Activated B cell treated with CpG ODN at 0.5 μM for 24 hours (primary cell): ENCODE measurements around the gene RCSD1. TPM values are rescaled to one million over a fixed set of nuclear protein-coding genes. Genes with fewer than 3 reads are reported as not detected.

Source experiments
- ATAC-seq: fragments of 200-7000 bp; cut with Tn5 transposase; one replicate; pipeline ENCODE4 v1.10.0; 2021; ENCODE audit warnings: low read depth, mild to moderate bottlenecking, moderate library complexity
- CTCF ChIA-PET: fragments of 350-600 bp; sonication (Branson Sonifier 250); formaldehyde crosslinking; loops from one replicate; lab custom pipeline; 2021; ENCODE audit warnings: antibody characterized with exemption; lab: Charles Lee
- POLR2A ChIA-PET: fragments of 350-600 bp; sonication (Branson Sonifier 250); formaldehyde crosslinking; loops from one replicate; lab custom pipeline; 2021; ENCODE audit warnings: antibody characterized with exemption; lab: Charles Lee
- DNase-seq: peaks from one replicate; pipeline ENCODE4 v3.0.0; 2022
- H3K27ac Mint-ChIP-seq: one replicate; pipeline ENCODE4 v1.8.0; 2020; ENCODE audit warnings: mixed read lengths
- H3K27me3 Mint-ChIP-seq: one replicate; pipeline ENCODE4 v1.8.0; 2021; ENCODE audit warnings: mixed read lengths
- H3K36me3 Mint-ChIP-seq: one replicate; pipeline ENCODE4 v1.8.0; 2021; ENCODE audit warnings: low read depth, mixed read lengths
- H3K4me1 Mint-ChIP-seq: one replicate; pipeline ENCODE4 v1.8.0; 2021; ENCODE audit warnings: mixed read lengths
- H3K4me3 Mint-ChIP-seq: one replicate; pipeline ENCODE4 v1.8.0; 2020; ENCODE audit warnings: mild to moderate bottlenecking, mixed read lengths
- H3K9me3 Mint-ChIP-seq: one replicate; pipeline ENCODE4 v1.8.0; 2020; ENCODE audit warnings: mixed read lengths
- intact Hi-C: fragments of 100-400 bp; cut with micrococcal nuclease; formaldehyde crosslinking; loops from one replicate; pipeline ENCODE4 v1.15.1; 2024
- total RNA-seq: library from RNA; stranded (reverse); gene quantifications from 2 replicates; pipeline ENCODE4 v1.2.3, GENCODE V29; 2022
- TF ChIP-seq, protein P1 (sequence below): fragments of 200-600 bp; IDR thresholded peaks from one replicate; pipeline ENCODE4 v1.8.0; 2022; ENCODE audit warnings: antibody characterized with exemption, mild to moderate bottlenecking

RCSD1 gene
- total RNA-seq, 1 donor from 2014 or later = 185 TPM

- TF ChIP-seq, protein P1, sequence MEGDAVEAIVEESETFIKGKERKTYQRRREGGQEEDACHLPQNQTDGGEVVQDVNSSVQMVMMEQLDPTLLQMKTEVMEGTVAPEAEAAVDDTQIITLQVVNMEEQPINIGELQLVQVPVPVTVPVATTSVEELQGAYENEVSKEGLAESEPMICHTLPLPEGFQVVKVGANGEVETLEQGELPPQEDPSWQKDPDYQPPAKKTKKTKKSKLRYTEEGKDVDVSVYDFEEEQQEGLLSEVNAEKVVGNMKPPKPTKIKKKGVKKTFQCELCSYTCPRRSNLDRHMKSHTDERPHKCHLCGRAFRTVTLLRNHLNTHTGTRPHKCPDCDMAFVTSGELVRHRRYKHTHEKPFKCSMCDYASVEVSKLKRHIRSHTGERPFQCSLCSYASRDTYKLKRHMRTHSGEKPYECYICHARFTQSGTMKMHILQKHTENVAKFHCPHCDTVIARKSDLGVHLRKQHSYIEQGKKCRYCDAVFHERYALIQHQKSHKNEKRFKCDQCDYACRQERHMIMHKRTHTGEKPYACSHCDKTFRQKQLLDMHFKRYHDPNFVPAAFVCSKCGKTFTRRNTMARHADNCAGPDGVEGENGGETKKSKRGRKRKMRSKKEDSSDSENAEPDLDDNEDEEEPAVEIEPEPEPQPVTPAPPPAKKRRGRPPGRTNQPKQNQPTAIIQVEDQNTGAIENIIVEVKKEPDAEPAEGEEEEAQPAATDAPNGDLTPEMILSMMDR = no peak
- ChIA-PET POLR2A (interaction anchor here (1.2 to 4.6 kb wide), 4 partner anchors 14 to 48 kb away, joined by 4 to 58 read pairs (median 10); no protein-coding TSS in a partner anchor), CTCF (interaction anchor here (0.8 to 4.4 kb wide), 3 partner anchors 39 to 194 kb away, joined by 3 to 38 read pairs (median 4); no protein-coding TSS in a partner anchor)
- ATAC-seq (no peak), DNase-seq (no peak)
- Mint-ChIP-seq H3K4me1 (peaks cover 94% of the 10 kb centered on the region), H3K4me3 (peak overlapping the region; percentile 7), H3K27ac (peak overlapping the region; percentile 93), H3K9me3 (no peaks in the 10 kb centered on the region), H3K27me3 (no peaks in the 10 kb centered on the region), H3K36me3 (peaks cover 64% of the 10 kb centered on the region)
- intact Hi-C loops = no loop called here
Observed at GRCh38 chr1:167648252-167648849, 18.3 kb downstream of the RCSD1 start.

DNA sequence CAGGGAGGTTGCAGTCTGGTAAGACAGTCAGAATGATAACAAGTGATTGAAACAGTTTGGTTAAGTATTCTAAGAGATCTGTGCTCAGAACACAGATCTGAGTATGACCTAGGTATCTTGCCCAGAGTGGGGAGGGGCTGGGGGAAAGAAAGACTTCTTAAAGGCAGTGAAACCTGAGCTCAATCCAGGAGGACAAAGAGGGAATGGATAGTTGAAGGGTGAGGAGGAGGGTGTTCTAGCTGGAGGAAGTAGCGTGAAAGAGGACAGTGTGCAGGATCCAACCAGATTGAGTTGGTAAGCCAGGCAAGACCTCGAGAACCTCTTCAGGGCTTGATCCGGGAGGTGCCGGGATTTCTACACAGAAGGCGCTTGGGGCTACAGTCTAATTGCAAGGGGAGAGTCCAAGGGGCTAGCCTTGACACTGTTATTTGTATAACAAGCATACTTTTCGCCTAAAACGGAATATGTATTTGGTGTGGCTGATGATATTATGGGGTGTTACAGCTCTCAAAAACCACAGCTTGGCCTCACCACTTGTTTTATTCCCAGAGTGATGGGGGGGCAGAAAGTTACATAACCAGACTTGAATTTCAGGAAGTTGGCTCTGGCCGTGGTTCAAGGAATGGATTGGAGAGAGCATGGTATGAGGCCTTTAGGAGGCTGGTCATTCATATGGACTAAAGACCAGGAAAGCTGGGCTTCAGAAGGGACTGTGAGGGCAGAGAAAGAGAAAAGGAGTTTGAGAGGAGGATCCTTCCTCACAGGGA, 19.1 kb downstream of the RCSD1 start:
- POLR2A ChIA-PET = interaction anchor here (1.0 to 4.6 kb wide), 12 partner anchors 8 to 66 kb away, joined by 3 to 58 read pairs (median 6); no protein-coding TSS in a partner anchor
- H3K4me3 Mint-ChIP-seq = peak overlapping the region; percentile 73
- TF ChIP-seq, protein P1 = no peak
- intact Hi-C loops = no loop called here
- no peak for ATAC-seq
- no peaks in the 10 kb centered on the region for H3K9me3 Mint-ChIP-seq
- H3K27me3 Mint-ChIP-seq = no peaks in the 10 kb centered on the region
- CTCF ChIA-PET = interaction anchor here (1.1 to 4.4 kb wide), 5 partner anchors 11 to 194 kb away, joined by 3 to 38 read pairs (median 9); no protein-coding TSS in a partner anchor
- no peak for DNase-seq
- H3K27ac Mint-ChIP-seq = peak overlapping the region; percentile 93
- H3K36me3 Mint-ChIP-seq = peaks cover 64% of the 10 kb centered on the region
- H3K4me1 Mint-ChIP-seq = peaks cover 94% of the 10 kb centered on the region

GRCh38 chr1:167650269-167651160, 20.5 kb downstream of the RCSD1 start:
- Mint-ChIP-seq H3K36me3 (peaks cover 64% of the 10 kb centered on the region), H3K27ac (peak overlapping the region; percentile 93), H3K4me1 (peaks cover 94% of the 10 kb centered on the region), H3K4me3 (peak overlapping the region; percentile 73), H3K27me3 (no peaks in the 10 kb centered on the region), H3K9me3 (no peaks in the 10 kb centered on the region)
- no peak for DNase-seq
- ChIA-PET POLR2A (interaction anchor here (0.6 to 4.6 kb wide), 20 partner anchors 9 to 64 kb away, joined by 3 to 58 read pairs (median 4); partner anchors contain the start of gene RCSD1), CTCF (interaction anchor here (1.1 to 4.4 kb wide), 5 partner anchors 13 to 119 kb away, joined by 3 to 38 read pairs (median 9); no protein-coding TSS in a partner anchor)
- TF ChIP-seq, protein P1 = no peak
- peak; percentile 68 for ATAC-seq
- intact Hi-C loops = loop anchor here (1.0 kb wide), 4 partner anchors 18 to 38 kb away; no protein-coding TSS in a partner anchor

GRCh38 chr1:167651161-167651693, 21.2 kb downstream of the RCSD1 start:
- ChIA-PET CTCF (interaction anchor here (1.1 to 4.4 kb wide), 4 partner anchors 14 to 119 kb away, joined by 3 to 38 read pairs (median 10); no protein-coding TSS in a partner anchor), POLR2A (interaction anchor here (1.0 to 4.6 kb wide), 8 partner anchors 11 to 63 kb away, joined by 3 to 58 read pairs (median 5); no protein-coding TSS in a partner anchor)
- Mint-ChIP-seq H3K36me3 (peaks cover 63% of the 10 kb centered on the region), H3K27ac (peak overlapping the region; percentile 93), H3K9me3 (no peaks in the 10 kb centered on the region), H3K4me1 (peaks cover 91% of the 10 kb centered on the region), H3K27me3 (no peaks in the 10 kb centered on the region), H3K4me3 (peak overlapping the region; percentile 73)
- intact Hi-C loops = loop anchor here (1.0 kb wide), 3 partner anchors 17 to 37 kb away; no protein-coding TSS in a partner anchor
- TF ChIP-seq, protein P1 = no peak
- DNase-seq (no peak), ATAC-seq (peak; percentile 81)
